Mesothelial cell of epicardium (in vitro differentiated cells): ENCODE measurements around the gene SPAG16. TPM values are rescaled to one million over a fixed set of nuclear protein-coding genes. Genes with fewer than 3 reads are reported as not detected.

Source experiments
- DNase-seq, 2 experiments: peaks; one replicate each; pipeline ENCODE4 v3.0.0; 2021; ENCODE audit warnings: low spot score in 2 of 2; ENCODE audit not compliant: unreplicated experiment in 2 of 2
- H3K27ac Mint-ChIP-seq: 2 replicates; pipeline ENCODE4 v1.8.0; 2021; ENCODE audit warnings: mixed read lengths
- H3K27me3 Mint-ChIP-seq: 2 replicates; pipeline ENCODE4 v1.8.0; 2021; ENCODE audit warnings: low read depth, mixed read lengths
- H3K36me3 Mint-ChIP-seq: 2 replicates; pipeline ENCODE4 v1.8.0; 2021; ENCODE audit warnings: mixed read lengths
- H3K4me1 Mint-ChIP-seq: 2 replicates; pipeline ENCODE4 v1.8.0; 2021; ENCODE audit warnings: mixed read lengths
- H3K4me3 Mint-ChIP-seq: 2 replicates; pipeline ENCODE4 v1.8.0; 2021; ENCODE audit warnings: mild to moderate bottlenecking, moderate library complexity, mixed read lengths
- H3K9me3 Mint-ChIP-seq: 2 replicates; pipeline ENCODE4 v1.8.0; 2021; ENCODE audit warnings: mixed read lengths
- total RNA-seq: library from RNA; stranded (reverse); gene quantifications from 3 replicates; pipeline ENCODE4 v1.2.1, GENCODE V29; 2021
- TF ChIP-seq, protein P1 (sequence below): fragments of 200-600 bp; sonication (generic); IDR thresholded peaks from one replicate; pipeline ENCODE4 v1.5.0; 2021; ENCODE audit warnings: antibody characterized with exemption; ENCODE audit not compliant: unreplicated experiment

SPAG16 gene
- total RNA-seq, 1 donor from 2014 or later: 35.1 TPM

DNA sequence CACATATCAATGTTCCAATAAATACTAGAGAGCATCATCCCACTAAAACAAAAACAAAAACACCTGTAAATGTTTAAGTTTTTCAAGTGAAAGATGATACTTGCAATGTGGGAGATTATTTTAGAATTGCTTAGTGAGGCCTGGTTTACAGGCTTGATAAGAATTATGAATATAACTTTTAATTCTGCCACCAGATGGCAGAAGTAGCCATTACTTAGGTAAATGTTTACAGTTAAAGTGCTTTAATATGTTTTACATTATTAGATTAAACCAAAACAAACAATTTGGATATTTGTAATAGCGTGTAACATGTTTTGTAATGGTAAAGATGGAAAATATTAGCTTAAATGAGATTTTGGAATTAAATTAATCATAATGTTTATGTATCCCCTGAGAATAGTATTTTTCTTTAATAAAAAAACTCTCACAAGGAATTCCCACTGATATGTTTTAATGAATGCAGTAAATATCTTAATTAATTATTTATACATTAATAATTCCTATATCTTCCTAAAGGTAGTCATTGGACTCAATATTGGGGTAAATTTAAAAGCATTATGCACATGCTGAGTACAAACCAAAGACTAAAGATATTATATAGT is 522.0 kb downstream of the SPAG16 start:
- H3K36me3 Mint-ChIP-seq: no peaks in the 10 kb centered on the region
- no peak for DNase-seq

GRCh38 chr2:213816583-213816982 is 532.3 kb downstream of the SPAG16 start:
- Mint-ChIP-seq H3K9me3 (peaks cover 1% of the 10 kb centered on the region), H3K4me1 (no peaks in the 10 kb centered on the region), H3K4me3 (no peak overlapping the region), H3K27ac (no peak overlapping the region), H3K27me3 (no peaks in the 10 kb centered on the region), H3K36me3 (no peaks in the 10 kb centered on the region)
- DNase-seq: no peak
- TF ChIP-seq, protein P1, sequence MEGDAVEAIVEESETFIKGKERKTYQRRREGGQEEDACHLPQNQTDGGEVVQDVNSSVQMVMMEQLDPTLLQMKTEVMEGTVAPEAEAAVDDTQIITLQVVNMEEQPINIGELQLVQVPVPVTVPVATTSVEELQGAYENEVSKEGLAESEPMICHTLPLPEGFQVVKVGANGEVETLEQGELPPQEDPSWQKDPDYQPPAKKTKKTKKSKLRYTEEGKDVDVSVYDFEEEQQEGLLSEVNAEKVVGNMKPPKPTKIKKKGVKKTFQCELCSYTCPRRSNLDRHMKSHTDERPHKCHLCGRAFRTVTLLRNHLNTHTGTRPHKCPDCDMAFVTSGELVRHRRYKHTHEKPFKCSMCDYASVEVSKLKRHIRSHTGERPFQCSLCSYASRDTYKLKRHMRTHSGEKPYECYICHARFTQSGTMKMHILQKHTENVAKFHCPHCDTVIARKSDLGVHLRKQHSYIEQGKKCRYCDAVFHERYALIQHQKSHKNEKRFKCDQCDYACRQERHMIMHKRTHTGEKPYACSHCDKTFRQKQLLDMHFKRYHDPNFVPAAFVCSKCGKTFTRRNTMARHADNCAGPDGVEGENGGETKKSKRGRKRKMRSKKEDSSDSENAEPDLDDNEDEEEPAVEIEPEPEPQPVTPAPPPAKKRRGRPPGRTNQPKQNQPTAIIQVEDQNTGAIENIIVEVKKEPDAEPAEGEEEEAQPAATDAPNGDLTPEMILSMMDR: no peak

More for the DNA sequence above, 522.0 kb downstream of the SPAG16 start:
- Mint-ChIP-seq H3K4me3 (no peak overlapping the region), H3K27ac (no peak overlapping the region), H3K9me3 (no peaks in the 10 kb centered on the region), H3K4me1 (no peaks in the 10 kb centered on the region), H3K27me3 (no peaks in the 10 kb centered on the region)
- TF ChIP-seq, protein P1: peak; percentile 67

DNA sequence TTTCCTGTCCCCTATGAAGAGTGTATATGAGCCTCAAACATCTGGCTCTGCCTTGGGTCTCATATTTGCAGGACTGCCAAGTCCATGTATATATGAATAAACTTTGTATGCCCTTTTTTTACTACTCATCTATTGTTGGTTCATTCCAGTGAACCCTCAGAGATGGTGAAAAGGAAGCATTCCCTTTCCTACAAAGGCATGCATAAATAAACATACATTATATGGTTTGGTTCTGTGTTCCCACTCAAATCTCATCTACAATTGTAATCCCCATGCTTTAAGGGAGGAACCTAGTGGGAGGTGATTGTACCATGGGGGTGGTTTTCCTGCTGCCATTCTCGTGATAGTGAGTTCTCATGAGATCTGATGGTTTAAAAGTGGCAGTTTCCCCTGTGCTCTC is 534.2 kb downstream of the SPAG16 start:
- peaks cover 2% of the 10 kb centered on the region for H3K36me3 Mint-ChIP-seq

DNA sequence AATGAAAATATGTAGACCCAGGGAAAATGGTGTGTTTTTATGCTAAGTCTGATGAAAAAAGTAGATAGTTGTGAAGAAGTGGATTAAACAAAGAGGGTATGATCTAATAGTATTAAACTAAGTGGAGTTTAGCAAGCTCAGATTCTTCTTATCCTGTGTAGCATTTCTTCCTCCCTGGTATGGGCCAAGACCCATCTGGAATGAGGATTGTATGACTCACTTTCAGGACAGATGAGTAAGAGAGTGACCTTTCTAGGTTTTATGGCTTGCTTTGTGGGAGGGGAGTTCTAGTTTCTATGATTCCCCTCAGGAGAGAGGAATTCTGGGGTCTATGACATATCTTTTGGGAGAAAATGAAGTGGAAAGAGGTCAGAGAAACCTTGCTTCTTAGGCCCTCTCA is 550.1 kb downstream of the SPAG16 start:
- H3K36me3 Mint-ChIP-seq: no peaks in the 10 kb centered on the region
- peaks cover 1% of the 10 kb centered on the region for H3K4me1 Mint-ChIP-seq
- H3K27me3 Mint-ChIP-seq: no peaks in the 10 kb centered on the region
- H3K4me3 Mint-ChIP-seq: no peak overlapping the region
- no peak for DNase-seq
- TF ChIP-seq, protein P1: no peak
- peaks cover 13% of the 10 kb centered on the region for H3K9me3 Mint-ChIP-seq
- no peak overlapping the region for H3K27ac Mint-ChIP-seq

More for the DNA sequence above, 534.2 kb downstream of the SPAG16 start:
- DNase-seq: no peak
- TF ChIP-seq, protein P1: no peak
- no peaks in the 10 kb centered on the region for H3K27me3 Mint-ChIP-seq
- H3K4me1 Mint-ChIP-seq: no peaks in the 10 kb centered on the region
- H3K4me3 Mint-ChIP-seq: no peak overlapping the region
- H3K27ac Mint-ChIP-seq: no peak overlapping the region
- peaks cover 17% of the 10 kb centered on the region for H3K9me3 Mint-ChIP-seq

DNA sequence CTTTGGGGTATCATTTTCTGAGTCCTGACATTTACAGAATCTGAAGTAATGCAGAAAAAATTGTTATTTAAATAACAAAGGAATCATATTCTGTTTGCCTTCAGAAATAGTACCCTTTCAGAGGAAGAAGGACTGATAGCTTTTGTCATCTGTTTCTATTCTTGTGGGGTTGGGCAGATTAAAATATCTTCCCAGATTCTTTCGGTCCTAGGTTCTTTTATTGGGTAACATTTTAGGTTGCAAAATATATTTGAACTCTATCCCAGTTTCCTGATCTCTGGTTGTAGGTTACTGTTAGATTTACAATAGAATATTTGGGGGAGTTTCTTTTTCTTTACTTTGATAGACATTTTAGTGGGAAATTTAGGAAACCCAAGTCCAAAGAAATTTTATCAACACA is 550.5 kb downstream of the SPAG16 start:
- Mint-ChIP-seq H3K27me3 (no peaks in the 10 kb centered on the region), H3K4me1 (peaks cover 5% of the 10 kb centered on the region), H3K9me3 (peaks cover 10% of the 10 kb centered on the region), H3K4me3 (no peak overlapping the region), H3K27ac (no peak overlapping the region), H3K36me3 (no peaks in the 10 kb centered on the region)
- no peak for DNase-seq
- TF ChIP-seq, protein P1: no peak

DNA sequence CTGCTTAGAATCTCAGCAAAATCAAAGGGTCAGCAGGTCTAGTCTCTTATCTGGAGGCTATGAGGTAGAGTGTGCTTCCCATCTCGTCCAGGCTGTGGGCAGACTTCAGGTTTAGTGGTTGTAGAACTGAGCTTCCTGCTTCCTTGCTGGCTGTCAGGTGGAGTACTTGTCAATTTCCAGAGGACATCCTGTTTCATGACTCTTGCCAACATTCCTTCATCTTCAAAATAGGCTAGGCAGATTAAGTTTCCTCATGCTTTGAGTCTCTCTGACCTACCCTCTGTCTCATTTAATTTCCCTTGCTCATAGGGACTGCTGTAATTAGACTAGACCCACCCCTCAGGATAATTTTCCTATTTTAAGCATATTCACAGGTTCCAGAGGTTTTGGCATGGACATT is 562.6 kb downstream of the SPAG16 start:
- TF ChIP-seq, protein P1: no peak
- peaks cover 7% of the 10 kb centered on the region for H3K9me3 Mint-ChIP-seq
- H3K4me1 Mint-ChIP-seq: peaks cover 4% of the 10 kb centered on the region
- H3K27ac Mint-ChIP-seq: no peak overlapping the region
- H3K4me3 Mint-ChIP-seq: no peak overlapping the region
- no peak for DNase-seq
- H3K27me3 Mint-ChIP-seq: no peaks in the 10 kb centered on the region
- H3K36me3 Mint-ChIP-seq: no peaks in the 10 kb centered on the region
